NCI-H2227 (cell line): ENCODE results near the gene SENP8.

Experiments
- DNase-seq: peaks from one replicate; lab custom pipeline; 2025; ENCODE audit not compliant: unreplicated experiment; lab: John Stamatoyannopoulos, UW

The SENP8 gene

DNA sequence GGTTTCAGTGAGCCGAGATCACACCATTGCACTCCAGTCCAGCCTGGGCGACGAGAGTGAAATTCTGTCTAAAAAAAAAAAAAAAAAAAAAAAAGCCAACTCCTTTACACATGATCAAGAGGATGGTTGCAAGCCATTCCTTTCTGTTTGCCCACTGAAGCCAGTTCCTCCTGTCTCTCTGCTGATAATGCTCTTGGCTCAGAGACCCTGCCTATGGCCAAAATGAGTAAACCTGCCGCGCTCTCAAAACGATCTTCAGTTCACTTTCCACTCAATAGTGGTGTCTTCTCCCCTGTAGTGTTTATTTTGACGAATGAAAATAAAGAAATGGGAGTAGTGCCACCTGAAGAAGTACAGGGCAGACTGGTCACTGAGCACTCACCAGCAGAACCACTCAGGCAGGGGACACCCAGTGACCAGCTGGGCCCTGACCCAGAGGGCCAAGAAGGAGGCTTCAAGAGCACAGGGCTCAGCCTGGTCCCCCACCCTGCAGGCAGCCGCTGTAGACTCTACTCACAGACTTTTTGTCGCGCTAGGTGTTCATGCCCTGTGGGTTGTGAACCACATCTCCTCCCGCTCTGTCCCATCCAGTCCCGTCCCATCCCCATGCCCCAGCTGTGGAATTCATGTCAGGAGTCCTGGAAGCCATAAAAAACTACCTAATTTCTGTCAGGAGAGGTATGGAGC is 55.8 kb downstream of the SENP8 start:
- DNase-seq: no peak

DNA sequence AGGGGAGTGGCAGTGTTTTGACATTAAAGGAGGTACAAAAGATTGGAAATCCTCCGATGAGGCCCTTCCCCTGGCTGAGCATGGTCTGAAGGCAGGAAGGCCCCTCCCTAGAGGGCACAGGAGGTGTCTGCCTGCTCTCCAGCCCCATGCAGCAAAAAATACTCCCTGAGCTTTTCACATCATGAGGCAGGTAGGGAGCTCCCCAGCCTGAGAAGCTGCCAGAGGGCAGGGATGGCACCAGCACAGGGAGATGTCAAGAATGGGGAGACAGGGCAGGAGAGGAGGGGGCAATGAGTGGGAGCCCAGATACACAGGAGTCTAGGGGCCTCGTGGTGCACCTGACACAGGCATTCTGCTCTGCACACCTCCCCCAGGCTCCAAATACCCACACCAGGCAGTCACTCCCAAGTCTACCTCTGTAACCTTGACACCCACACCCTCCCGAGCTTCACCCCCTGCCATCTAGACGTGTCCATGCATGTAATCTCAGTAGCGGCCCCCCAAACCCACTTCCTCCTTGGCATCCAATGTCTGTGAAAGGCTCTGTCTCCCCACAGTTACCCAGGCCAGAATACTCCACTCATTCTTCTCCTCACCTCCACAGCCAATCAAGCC is 56.5 kb downstream of the SENP8 start:
- no peak for DNase-seq

DNA sequence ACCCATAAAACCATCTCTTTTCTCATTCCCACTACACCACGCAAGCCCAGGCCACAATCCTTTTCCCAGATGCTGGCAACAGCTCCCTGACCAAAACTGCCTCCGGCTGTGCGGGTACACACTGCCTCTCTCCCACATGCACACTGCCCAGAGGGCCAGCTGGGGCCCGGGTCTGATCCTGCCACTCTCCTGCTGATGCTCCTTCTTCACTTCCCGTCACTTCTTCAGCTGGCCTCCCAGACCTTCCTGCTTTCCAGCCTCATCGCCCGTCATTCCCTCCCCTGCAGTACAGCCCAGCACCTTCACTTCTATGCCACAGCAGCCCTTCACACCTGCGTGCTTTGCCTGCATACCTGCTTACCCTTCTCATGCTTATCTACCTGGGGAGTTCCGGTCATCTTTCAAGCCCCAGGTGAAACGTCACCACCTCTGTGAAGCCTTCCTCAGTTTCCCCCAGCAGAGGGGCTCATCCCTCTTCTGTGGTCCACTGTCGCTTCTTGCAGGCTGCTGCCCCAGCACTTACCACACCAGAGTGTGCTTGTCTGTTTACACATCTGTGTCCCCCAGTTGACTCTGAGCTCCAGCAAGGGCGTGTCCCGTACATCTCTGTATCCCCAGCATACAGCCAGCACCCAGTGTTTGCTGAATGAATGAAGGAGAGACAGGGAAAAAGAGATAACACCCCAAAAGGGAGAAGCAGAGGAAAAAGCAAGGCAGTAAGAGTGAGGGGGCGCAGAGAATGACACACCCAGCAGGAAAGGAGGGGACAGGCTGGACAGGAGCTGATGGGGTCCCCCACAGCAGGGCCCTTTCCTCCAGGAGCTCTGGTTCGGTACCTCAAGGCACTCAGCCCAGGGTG is 57.2 kb downstream of the SENP8 start:
- no peak for DNase-seq

DNA sequence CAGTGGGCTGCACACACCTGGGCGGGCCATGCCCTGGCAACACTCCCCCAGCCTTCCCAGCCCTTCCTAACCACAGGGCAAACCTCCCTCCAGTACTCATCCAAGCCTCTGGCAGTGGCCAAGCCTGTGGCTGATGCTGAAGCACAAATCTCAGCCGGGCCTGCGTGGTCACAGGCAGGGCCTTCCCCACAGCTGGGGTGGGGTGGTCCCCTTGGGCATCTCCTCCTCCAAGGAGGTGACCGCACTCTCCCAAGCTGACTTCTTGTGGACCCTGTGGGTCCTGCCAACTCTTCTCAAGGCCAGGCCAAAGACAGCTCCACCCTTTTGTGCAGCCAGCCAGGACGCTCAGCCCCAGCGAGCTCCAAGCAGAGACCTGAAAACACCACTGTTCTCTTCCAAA is 58.0 kb downstream of the SENP8 start:
- DNase-seq: no peak

DNA sequence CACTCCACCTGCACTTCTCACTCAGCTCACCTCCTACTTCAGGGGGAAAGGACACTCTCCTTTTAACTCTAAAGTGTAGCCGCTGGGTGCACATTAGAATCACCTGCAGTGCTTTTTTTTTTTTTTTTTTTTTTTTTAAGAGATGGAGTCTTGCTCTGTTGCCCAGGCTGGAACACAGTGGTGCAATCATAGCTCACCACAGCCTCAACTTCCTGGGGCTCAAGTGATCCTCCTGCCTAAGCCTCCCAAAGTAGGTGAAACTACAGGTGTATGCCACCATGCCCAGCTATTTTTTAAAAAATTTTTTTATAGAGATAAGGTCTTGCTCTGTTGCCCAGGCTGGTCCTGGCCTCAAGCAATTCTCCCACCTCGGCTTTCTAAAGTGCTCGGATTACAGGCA is 58.5 kb downstream of the SENP8 start:
- no peak for DNase-seq

DNA sequence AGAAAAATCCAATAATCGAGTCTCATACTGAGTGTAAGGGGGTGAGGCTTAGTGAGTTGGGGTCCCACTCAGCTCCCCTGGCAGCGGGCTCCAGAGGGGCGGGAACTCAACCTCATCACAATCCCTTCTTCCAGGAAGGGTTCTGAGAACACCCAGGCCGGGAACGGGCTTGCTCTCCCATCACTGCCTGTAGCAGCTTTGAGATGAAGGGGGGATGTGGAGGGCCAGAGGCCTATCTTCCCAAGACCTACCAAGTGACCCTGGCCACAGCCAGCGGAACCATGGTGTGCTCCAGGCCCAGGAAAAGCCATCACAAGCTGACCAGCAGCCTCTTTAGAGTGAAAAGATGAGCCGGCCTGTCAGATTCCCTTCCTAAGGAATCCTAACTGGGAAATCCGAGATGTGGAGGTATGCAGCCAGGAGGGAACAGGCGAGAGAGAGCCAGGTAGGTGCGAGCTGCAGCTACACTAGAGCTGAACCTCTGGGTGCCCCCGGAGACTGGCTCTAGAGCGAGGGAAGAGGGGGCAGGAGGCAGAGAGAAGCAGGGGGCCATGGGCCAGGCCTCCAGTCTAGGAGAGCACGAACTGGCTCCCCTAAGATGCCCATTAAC is 60.9 kb downstream of the SENP8 start:
- no peak for DNase-seq

GRCh38 chr15:72179950-72180581 is 61.9 kb downstream of the SENP8 start:
- DNase-seq: no peak

- no peak for DNase-seq
Observed at GRCh38 chr15:72180761-72181324, 62.6 kb downstream of the SENP8 start.

DNA sequence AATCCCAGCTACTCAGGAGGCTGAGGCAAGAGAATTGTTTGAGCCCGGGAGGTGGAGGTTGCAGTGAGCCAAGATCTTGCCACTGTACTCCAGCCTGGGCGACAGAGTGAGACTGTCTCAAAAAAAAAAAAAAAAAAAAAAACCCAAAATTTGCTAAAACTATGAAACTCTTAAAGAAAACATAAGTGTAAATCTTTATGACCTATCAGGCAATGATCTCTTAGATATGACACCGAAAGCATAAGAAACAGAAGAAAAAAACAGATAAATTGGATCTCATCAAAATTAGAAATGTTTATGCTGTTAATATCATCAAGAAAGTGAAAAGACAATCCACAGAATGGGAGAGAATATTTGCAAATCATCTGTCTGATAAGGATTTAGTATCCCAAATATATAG is 64.0 kb downstream of the SENP8 start:
- DNase-seq: no peak

GRCh38 chr15:72182673-72183072 is 64.5 kb downstream of the SENP8 start:
- DNase-seq: no peak

- no peak for DNase-seq
Observed at GRCh38 chr15:72183781-72184164, 65.6 kb downstream of the SENP8 start.

GRCh38 chr15:72184165-72184811 is 66.1 kb downstream of the SENP8 start:
- DNase-seq: no peak

DNA sequence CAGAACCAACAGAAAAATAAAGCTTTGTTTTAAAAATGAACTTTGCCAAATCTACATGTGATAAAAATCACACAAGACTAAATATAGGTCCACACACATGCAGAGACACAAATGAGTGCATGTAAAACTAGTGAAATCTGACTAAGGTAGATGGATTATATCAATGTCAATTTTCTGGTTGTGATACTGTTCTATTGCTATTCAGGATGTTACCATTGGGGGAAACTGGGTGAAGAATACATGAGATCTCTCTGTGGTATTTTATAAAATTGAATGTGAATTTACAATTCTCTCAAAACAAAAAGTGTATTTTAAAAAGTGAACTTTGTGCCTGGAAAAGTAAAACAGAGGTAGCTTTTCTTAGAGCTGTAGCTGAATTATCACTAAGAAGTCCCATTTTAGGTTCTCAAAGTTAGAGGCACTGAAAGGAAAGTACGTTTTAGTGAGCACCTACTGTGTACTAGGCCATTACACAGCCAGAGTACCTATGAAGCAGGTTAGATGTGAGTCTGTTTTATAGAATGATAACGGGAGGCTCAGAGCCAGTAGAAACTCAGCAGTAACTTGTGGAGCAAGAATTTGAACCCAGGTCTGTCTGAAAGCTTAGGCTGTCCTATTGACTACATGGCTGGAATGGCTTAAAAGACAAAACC is 71.2 kb downstream of the SENP8 start:
- DNase-seq: no peak

- no peak for DNase-seq
Observed at GRCh38 chr15:72192416-72192815, 74.2 kb downstream of the SENP8 start.
